MCF 10A (cell line): ENCODE results near the gene TFEC. TPM values are rescaled to one million over a fixed set of nuclear protein-coding genes. Genes with fewer than 3 reads are reported as not detected.

ENCODE experiments used
- Bru-seq: library from RNA; stranded (reverse); fragments of 400-500 nt; gene quantifications from one replicate; lab custom pipeline; 2021; lab: Mats Ljungman, UMichigan
- BruChase-seq, 2 experiments: library from RNA; stranded (reverse); fragments of 400-500 nt; gene quantifications; one replicate each; lab custom pipeline; 2021; lab: Mats Ljungman, UMichigan
- BruUV-seq: library from RNA; stranded (reverse); fragments of 400-500 nt; replicated peaks from 2 replicates; lab custom pipeline; 2021; lab: Mats Ljungman, UMichigan
- CTCF ChIA-PET: fragments of 300-600 bp; sonication (Branson Sonifier 250); formaldehyde crosslinking; extraction: SDS; loops from one replicate; lab custom pipeline; 2021; ENCODE audit warnings: antibody characterized with exemption, inconsistent platforms; lab: Yijun Ruan, JAX
- POLR2A ChIA-PET: fragments of 300-600, 350-650 bp; sonication (Branson Sonifier 250); formaldehyde crosslinking; extraction: SDS; loops from one replicate; lab custom pipeline; 2020; ENCODE audit warnings: antibody characterized with exemption, inconsistent platforms; lab: Yijun Ruan, JAX
- DNase-seq: peaks from one replicate; pipeline ENCODE4 v3.0.0-alpha.2; 2018; ENCODE audit not compliant: unreplicated experiment
- H3K27ac Mint-ChIP-seq: one replicate; pipeline ENCODE4 v1.8.0; 2022; ENCODE audit warnings: mild to moderate bottlenecking, low read depth, mixed read lengths; ENCODE audit not compliant: unreplicated experiment
- H3K27me3 Mint-ChIP-seq: one replicate; pipeline ENCODE4 v1.8.0; 2022; ENCODE audit warnings: mixed read lengths; ENCODE audit not compliant: insufficient read depth, unreplicated experiment
- H3K36me3 Mint-ChIP-seq: one replicate; pipeline ENCODE4 v1.8.0; 2022; ENCODE audit warnings: mild to moderate bottlenecking, moderate library complexity, mixed read lengths; ENCODE audit not compliant: insufficient read depth, unreplicated experiment
- H3K4me1 Mint-ChIP-seq: one replicate; pipeline ENCODE4 v1.8.0; 2022; ENCODE audit warnings: mixed read lengths; ENCODE audit not compliant: insufficient read depth, unreplicated experiment
- H3K4me3 Mint-ChIP-seq: one replicate; pipeline ENCODE4 v1.8.0; 2022; ENCODE audit warnings: mild to moderate bottlenecking, moderate library complexity, mixed read lengths; ENCODE audit not compliant: unreplicated experiment
- H3K9me3 Mint-ChIP-seq: one replicate; pipeline ENCODE4 v1.8.0; 2022; ENCODE audit warnings: mixed read lengths; ENCODE audit not compliant: unreplicated experiment
- intact Hi-C: fragments of 100-400 bp; cut with micrococcal nuclease; formaldehyde crosslinking; loops from 2 replicates; pipeline ENCODE4 v1.14.1; 2022
- long read RNA-seq: library from polyadenylated mRNA; stranded (forward); transcript quantifications from one replicate; pipeline ENCODE4 v2.0.0, GENCODE V29; 2022
- total RNA-seq: library from RNA; stranded (reverse); gene quantifications from 2 replicates; pipeline ENCODE4 v1.2.3, GENCODE V29; 2022
- TF ChIP-seq, protein P1 (sequence below): fragments of 200-600 bp; IDR thresholded peaks from one replicate; pipeline ENCODE4 v1.8.0; 2022; ENCODE audit warnings: antibody characterized with exemption, mild to moderate bottlenecking; ENCODE audit not compliant: unreplicated experiment

TFEC gene, protein sequence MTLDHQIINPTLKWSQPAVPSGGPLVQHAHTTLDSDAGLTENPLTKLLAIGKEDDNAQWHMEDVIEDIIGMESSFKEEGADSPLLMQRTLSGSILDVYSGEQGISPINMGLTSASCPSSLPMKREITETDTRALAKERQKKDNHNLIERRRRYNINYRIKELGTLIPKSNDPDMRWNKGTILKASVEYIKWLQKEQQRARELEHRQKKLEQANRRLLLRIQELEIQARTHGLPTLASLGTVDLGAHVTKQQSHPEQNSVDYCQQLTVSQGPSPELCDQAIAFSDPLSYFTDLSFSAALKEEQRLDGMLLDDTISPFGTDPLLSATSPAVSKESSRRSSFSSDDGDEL
- total RNA-seq (not detected in 2 replicates), Bru-seq, nascent RNA (percentile 0 among the genes with signal in this experiment), BruChase-seq, experiment 1, labeled RNA remaining after a 6-hour chase (percentile 2 among the genes with signal in this experiment), BruChase-seq, experiment 2, labeled RNA remaining after a 2-hour chase (percentile 4 among the genes with signal in this experiment)
- long read RNA-seq = 0 reads

DNA sequence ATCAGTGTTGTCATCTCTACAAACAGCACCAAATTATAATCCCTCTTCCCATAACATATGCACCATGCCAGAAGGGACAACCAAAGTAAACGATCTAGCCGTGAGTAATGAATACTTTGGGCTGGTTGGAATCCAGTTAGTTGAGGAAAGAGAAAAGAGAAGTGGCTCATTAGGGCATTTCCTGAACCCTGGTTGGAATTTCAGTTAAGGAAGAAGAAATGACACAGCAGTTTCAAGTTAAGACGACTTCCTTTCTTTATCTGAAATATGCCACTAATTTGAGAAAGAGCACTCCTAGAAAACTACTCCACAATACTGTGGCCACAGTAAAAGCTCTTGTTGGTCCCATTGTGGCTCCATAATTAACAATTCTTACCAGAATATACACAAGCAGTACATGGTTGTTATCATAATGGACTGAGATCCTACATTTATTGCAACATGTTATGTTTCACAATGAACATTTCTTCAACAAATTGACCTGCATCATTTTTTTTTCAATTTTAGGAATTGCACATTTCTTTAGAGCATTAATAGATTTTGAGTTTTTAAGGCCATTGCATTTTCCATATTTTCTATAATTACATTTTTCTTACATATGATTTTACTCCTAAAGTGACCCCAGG lies at the start of gene TFEC:
Gene TFEC (minus strand): TSS at position 113 of the 626 bp plus-strand sequence. CDS start 46,322 bp downstream, outside the sequence.
- intact Hi-C loops = no loop called here
- TF ChIP-seq, protein P1, sequence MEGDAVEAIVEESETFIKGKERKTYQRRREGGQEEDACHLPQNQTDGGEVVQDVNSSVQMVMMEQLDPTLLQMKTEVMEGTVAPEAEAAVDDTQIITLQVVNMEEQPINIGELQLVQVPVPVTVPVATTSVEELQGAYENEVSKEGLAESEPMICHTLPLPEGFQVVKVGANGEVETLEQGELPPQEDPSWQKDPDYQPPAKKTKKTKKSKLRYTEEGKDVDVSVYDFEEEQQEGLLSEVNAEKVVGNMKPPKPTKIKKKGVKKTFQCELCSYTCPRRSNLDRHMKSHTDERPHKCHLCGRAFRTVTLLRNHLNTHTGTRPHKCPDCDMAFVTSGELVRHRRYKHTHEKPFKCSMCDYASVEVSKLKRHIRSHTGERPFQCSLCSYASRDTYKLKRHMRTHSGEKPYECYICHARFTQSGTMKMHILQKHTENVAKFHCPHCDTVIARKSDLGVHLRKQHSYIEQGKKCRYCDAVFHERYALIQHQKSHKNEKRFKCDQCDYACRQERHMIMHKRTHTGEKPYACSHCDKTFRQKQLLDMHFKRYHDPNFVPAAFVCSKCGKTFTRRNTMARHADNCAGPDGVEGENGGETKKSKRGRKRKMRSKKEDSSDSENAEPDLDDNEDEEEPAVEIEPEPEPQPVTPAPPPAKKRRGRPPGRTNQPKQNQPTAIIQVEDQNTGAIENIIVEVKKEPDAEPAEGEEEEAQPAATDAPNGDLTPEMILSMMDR = no peak

DNA sequence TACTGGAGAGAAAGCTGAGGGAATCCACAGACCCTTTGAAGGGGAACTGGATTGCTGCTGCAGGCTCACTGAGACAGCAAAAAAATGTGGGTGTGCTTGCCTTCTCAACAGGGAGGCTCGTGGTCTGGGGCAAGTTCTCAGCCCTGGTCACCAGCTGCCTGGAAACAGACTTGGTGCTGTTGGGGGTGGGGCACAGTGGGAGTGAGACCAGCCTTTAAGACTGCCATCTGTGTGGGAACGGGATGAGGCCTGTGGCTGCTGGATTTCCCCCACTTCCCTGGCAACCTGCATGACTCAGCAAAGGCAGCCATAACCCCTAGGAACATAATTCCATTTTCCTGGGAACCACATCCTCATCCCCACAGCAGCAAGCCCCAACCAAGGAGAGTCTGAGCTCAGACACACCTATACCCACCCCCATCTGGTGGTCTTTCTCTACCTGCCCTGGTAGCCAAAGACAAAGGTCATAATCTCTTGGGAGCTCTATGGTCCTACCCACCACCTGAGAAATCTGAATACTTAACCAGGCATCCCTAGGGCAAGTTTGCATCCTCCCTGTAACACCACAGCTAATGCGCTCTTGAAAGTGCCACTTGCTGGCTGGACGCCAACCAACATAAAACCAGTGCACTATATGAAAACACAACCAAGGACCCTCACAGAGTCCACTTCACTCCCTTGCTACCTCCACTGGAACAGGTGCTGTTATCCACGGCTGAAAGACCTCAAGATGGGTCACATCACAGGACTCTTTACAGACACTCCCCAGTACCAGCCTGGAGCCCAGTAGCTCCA lies 45.0 kb upstream of the TFEC start:
- no peak for DNase-seq
- Mint-ChIP-seq H3K27ac (no peak overlapping the region), H3K4me1 (no peaks in the 10 kb centered on the region), H3K27me3 (peaks cover 80% of the 10 kb centered on the region), H3K36me3 (no peaks in the 10 kb centered on the region), H3K9me3 (no peaks in the 10 kb centered on the region), H3K4me3 (no peak overlapping the region)
- ChIA-PET POLR2A (no interaction called here), CTCF (interaction anchor here (0.6 kb wide), 1 partner anchor 1511 kb away, joined by 3 read pairs; no protein-coding TSS in a partner anchor)
- TF ChIP-seq, protein P1 = no peak
- BruUV-seq = no TSS peak
- intact Hi-C loops = no loop called here

More for the DNA sequence above, at the start of gene TFEC:
- no peak within 1 kb of the TSS for H3K4me3 Mint-ChIP-seq
- no peaks in the 10 kb centered on the region for H3K9me3 Mint-ChIP-seq
- H3K4me1 Mint-ChIP-seq = no peaks in the 10 kb centered on the region
- H3K27me3 Mint-ChIP-seq = peaks cover 41% of the 10 kb centered on the region
- ChIA-PET CTCF (no interaction called here), POLR2A (no interaction called here)
- DNase-seq = no peak
- no peaks in the 10 kb centered on the region for H3K36me3 Mint-ChIP-seq
- no peak within 1 kb of the TSS for H3K27ac Mint-ChIP-seq
- BruUV-seq = no TSS peak

DNA sequence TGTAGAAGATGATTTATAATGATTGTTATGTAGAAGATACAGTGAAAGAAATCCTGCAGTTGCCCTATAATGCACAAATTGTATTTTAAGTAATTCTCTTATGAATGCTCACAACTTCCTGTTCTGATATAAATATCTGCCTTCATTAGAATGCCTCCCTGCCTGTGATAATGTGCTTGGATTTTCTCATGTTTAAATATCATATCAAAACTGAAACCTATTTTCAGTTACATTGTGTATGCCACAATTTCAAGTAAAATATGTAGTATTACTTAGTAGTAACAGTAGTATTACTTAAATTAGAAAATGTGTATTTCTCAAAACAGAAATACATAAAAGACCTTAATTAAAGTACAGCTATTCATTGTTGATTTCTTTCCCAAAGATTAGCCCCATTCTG lies 41.1 kb upstream of the TFEC start:
- H3K4me3 Mint-ChIP-seq = no peak overlapping the region
- DNase-seq = no peak
- no peaks in the 10 kb centered on the region for H3K4me1 Mint-ChIP-seq
- intact Hi-C loops = no loop called here
- TF ChIP-seq, protein P1 = no peak
- H3K27me3 Mint-ChIP-seq = peaks cover 71% of the 10 kb centered on the region
- CTCF ChIA-PET = no interaction called here
- H3K27ac Mint-ChIP-seq = no peak overlapping the region
- no TSS peak for BruUV-seq
- H3K9me3 Mint-ChIP-seq = no peaks in the 10 kb centered on the region
- POLR2A ChIA-PET = no interaction called here
- H3K36me3 Mint-ChIP-seq = no peaks in the 10 kb centered on the region
